Activated CD4-positive, alpha-beta T cell treated with anti-CD3 and anti-CD28 coated beads, Interleukin-2, Interleukin-4, amounts not matched to agents 100 ng/mL and 50 ng/mL, durations not matched to agents 16 hours and 8 hours (primary cell): Measurements from ENCODE around the gene BCAN.
A peak's percentile ranks its signal among the peaks of the same experiment; 100 is the strongest.

Experiments used
- DNase-seq: peaks from one replicate; pipeline ENCODE4 v3.0.0-alpha.2; 2020; ENCODE audit warnings: low spot score

Gene BCAN

GRCh38 chr1:156698995-156699394 is 57.1 kb downstream of the BCAN start:
- DNase-seq, result no peak

- DNase-seq, result no peak
Measured at GRCh38 chr1:156700736-156701531, 59.0 kb downstream of the BCAN start.

- no peak for DNase-seq
Measured at GRCh38 chr1:156703336-156703735, 61.4 kb downstream of the BCAN start.

- DNase-seq, result no peak
Measured at GRCh38 chr1:156703741-156704140, 61.8 kb downstream of the BCAN start.

GRCh38 chr1:156704166-156704711 is 62.3 kb downstream of the BCAN start:
- no peak for DNase-seq

GRCh38 chr1:156704930-156705320 is 63.0 kb downstream of the BCAN start:
- DNase-seq, result no peak

GRCh38 chr1:156705321-156705917 is 63.5 kb downstream of the BCAN start, which contains the start of gene CRABP2:
TSS of gene CRABP2 (minus strand) at chr1:156705583. CDS start at chr1:156705446, 137 bp downstream.
- DNase-seq, result no peak

- DNase-seq, result peak; percentile 45
Measured at GRCh38 chr1:156705918-156706656, 64.2 kb downstream of the BCAN start.

- no peak for DNase-seq
Measured at GRCh38 chr1:156706657-156707416, 64.9 kb downstream of the BCAN start.

- DNase-seq, result no peak
Measured at GRCh38 chr1:156707417-156708217, 65.7 kb downstream of the BCAN start.

GRCh38 chr1:156708218-156708661 is 66.3 kb downstream of the BCAN start:
- DNase-seq, result no peak

- DNase-seq, result no peak
Measured at GRCh38 chr1:156709031-156709430, 67.1 kb downstream of the BCAN start.
